Activated naive CD4-positive, alpha-beta T cell treated with anti-CD3 and anti-CD28 coated beads, Interleukin-2, amount 50 U/mL, for 24 hours (primary cell): ENCODE results near the gene FRMD4A.

ENCODE experiments used
- H3K27ac Mint-ChIP-seq: one replicate; pipeline ENCODE4 v1.8.0; 2021; ENCODE audit warnings: mild to moderate bottlenecking, mixed read lengths
- H3K27me3 Mint-ChIP-seq: one replicate; pipeline ENCODE4 v1.8.0; 2021; ENCODE audit warnings: mixed read lengths
- H3K36me3 Mint-ChIP-seq: one replicate; pipeline ENCODE4 v1.8.0; 2021; ENCODE audit warnings: mixed read lengths
- H3K4me1 Mint-ChIP-seq: one replicate; pipeline ENCODE4 v1.8.0; 2021; ENCODE audit warnings: mixed read lengths
- H3K4me3 Mint-ChIP-seq: one replicate; pipeline ENCODE4 v1.8.0; 2021; ENCODE audit warnings: mild to moderate bottlenecking, mixed read lengths
- H3K9me3 Mint-ChIP-seq: one replicate; pipeline ENCODE4 v1.8.0; 2021; ENCODE audit warnings: mixed read lengths

The FRMD4A gene

DNA sequence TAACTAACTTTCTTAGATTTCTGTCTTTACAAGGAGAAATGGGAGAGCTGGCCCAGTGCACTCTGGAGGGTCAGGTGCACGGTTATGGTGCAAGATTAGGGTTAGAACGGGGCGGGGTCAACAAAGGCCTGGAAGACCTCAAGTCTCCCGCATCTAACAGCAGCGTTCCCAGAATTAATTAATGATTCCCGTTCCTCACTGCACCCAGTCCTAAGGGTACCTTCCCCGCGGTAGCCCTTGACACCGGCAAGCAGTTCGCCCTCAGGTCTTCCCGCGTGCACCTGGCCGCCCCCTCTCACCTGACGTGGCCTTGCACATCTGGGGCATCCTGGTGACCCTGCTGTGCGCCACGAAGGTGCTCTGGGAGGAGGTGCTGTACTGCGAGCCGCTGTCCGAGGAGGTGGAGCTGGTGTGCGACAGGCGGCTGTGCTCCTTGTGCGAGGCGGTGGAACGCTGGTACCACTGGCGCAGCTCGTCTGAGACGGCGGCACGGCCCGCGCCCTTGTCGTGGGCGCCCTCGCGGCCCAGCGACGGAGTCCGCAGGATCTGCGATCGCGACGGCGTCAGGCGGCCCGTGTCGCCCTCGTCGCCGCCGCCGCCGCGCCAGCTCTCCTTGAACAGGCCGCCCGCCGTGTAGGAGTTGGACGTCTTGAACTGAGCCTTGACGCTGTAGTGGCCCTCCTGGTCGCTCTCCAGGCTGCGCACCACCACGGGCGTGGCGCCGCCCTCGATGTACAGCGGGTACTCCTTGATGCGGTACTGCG is 674.2 kb downstream of the FRMD4A start:
- no peak overlapping the region for H3K27ac Mint-ChIP-seq
- no peak overlapping the region for H3K4me3 Mint-ChIP-seq
- H3K27me3 Mint-ChIP-seq: no peaks in the 10 kb centered on the region
- peaks cover 8% of the 10 kb centered on the region for H3K4me1 Mint-ChIP-seq
- no peaks in the 10 kb centered on the region for H3K9me3 Mint-ChIP-seq
- H3K36me3 Mint-ChIP-seq: no peaks in the 10 kb centered on the region

GRCh38 chr10:13654846-13655245 is 675.9 kb downstream of the FRMD4A start:
- Mint-ChIP-seq H3K27me3 (no peaks in the 10 kb centered on the region), H3K27ac (no peak overlapping the region), H3K4me3 (no peak overlapping the region), H3K9me3 (no peaks in the 10 kb centered on the region), H3K36me3 (no peaks in the 10 kb centered on the region), H3K4me1 (peaks cover 3% of the 10 kb centered on the region)

GRCh38 chr10:13654118-13654830 is 676.5 kb downstream of the FRMD4A start:
- Mint-ChIP-seq H3K27me3 (no peaks in the 10 kb centered on the region), H3K9me3 (no peaks in the 10 kb centered on the region), H3K4me1 (no peaks in the 10 kb centered on the region), H3K36me3 (no peaks in the 10 kb centered on the region), H3K27ac (peak overlapping the region; percentile 24), H3K4me3 (no peak overlapping the region)

GRCh38 chr10:13652860-13653259 is 677.9 kb downstream of the FRMD4A start:
- H3K4me1 Mint-ChIP-seq: peaks cover 10% of the 10 kb centered on the region
- H3K27me3 Mint-ChIP-seq: no peaks in the 10 kb centered on the region
- no peaks in the 10 kb centered on the region for H3K9me3 Mint-ChIP-seq
- H3K36me3 Mint-ChIP-seq: no peaks in the 10 kb centered on the region
- no peak overlapping the region for H3K27ac Mint-ChIP-seq
- H3K4me3 Mint-ChIP-seq: no peak overlapping the region

GRCh38 chr10:13651969-13652720 is 678.6 kb downstream of the FRMD4A start:
- H3K27ac Mint-ChIP-seq: no peak overlapping the region
- H3K4me3 Mint-ChIP-seq: no peak overlapping the region
- no peaks in the 10 kb centered on the region for H3K36me3 Mint-ChIP-seq
- H3K4me1 Mint-ChIP-seq: peaks cover 14% of the 10 kb centered on the region
- H3K27me3 Mint-ChIP-seq: no peaks in the 10 kb centered on the region
- no peaks in the 10 kb centered on the region for H3K9me3 Mint-ChIP-seq

DNA sequence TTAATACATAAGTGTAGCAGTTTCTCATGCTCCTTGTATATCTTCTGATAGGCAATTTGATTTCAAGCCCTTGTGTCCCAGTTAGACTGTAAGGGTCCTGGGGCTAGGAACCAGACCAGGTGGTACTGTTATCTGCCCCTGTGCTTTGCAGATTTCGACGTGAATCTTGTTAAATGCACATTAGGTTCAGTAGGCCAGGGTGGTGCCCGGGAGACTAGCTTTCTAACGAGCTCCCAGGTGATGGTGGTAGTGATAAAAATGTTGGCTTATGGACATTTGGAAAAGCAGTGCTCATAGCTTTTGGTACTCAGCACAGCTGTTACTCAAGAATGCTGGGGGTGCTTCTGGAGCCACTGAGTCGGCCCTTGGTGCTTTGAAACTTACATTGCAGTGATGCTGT is 679.8 kb downstream of the FRMD4A start:
- H3K4me1 Mint-ChIP-seq: peaks cover 14% of the 10 kb centered on the region
- no peak overlapping the region for H3K4me3 Mint-ChIP-seq
- no peaks in the 10 kb centered on the region for H3K9me3 Mint-ChIP-seq
- peaks cover 2% of the 10 kb centered on the region for H3K36me3 Mint-ChIP-seq
- no peaks in the 10 kb centered on the region for H3K27me3 Mint-ChIP-seq
- no peak overlapping the region for H3K27ac Mint-ChIP-seq

GRCh38 chr10:13649844-13650520 is 680.7 kb downstream of the FRMD4A start:
- no peaks in the 10 kb centered on the region for H3K9me3 Mint-ChIP-seq
- peaks cover 14% of the 10 kb centered on the region for H3K4me1 Mint-ChIP-seq
- H3K27ac Mint-ChIP-seq: no peak overlapping the region
- no peak overlapping the region for H3K4me3 Mint-ChIP-seq
- no peaks in the 10 kb centered on the region for H3K27me3 Mint-ChIP-seq
- peaks cover 5% of the 10 kb centered on the region for H3K36me3 Mint-ChIP-seq

DNA sequence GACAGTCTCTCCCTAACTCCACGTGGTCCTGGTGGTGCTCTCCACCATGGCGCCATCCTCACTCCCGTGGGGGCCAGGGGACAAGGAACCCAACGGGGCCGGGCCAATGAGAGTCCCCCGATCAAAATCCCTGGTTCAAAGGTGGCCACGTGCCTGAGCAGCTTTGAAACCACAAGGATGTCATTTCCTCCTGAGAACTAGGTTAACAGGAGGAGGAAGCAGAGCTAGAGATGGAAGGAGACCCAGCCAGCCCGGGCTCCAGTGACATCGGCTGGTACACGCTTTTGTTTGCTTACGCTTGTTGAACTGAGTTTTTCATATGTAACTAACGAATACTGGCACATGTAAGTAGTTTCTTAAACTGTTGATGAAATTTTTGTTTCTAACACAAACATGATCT is 682.3 kb downstream of the FRMD4A start:
- no peak overlapping the region for H3K4me3 Mint-ChIP-seq
- no peak overlapping the region for H3K27ac Mint-ChIP-seq
- H3K27me3 Mint-ChIP-seq: no peaks in the 10 kb centered on the region
- H3K4me1 Mint-ChIP-seq: peaks cover 14% of the 10 kb centered on the region
- H3K36me3 Mint-ChIP-seq: peaks cover 5% of the 10 kb centered on the region
- H3K9me3 Mint-ChIP-seq: no peaks in the 10 kb centered on the region

DNA sequence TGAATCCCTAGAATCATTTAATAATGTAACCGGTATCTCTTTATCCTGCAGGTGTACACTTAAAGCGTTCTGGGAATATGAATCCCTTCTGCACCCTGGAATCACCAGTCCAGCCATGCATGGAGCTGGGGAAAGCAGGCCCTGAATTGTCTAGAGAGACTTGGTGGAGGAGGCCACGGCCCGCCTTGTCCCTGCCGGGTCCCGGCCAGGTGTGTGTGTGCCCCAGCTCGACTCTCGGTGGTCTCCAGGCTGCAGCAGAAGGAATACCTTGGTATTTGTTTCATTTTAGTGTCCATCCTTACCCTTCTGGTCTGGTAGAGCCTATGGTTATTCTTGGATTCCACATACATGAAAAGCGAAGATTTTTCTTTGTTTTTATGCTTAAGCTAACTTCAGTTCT is 685.9 kb downstream of the FRMD4A start:
- Mint-ChIP-seq H3K27me3 (no peaks in the 10 kb centered on the region), H3K9me3 (peaks cover 20% of the 10 kb centered on the region), H3K4me3 (no peak overlapping the region), H3K36me3 (peaks cover 35% of the 10 kb centered on the region), H3K4me1 (peaks cover 14% of the 10 kb centered on the region), H3K27ac (no peak overlapping the region)

- peaks cover 20% of the 10 kb centered on the region for H3K9me3 Mint-ChIP-seq
- H3K4me1 Mint-ChIP-seq: peaks cover 5% of the 10 kb centered on the region
- peaks cover 43% of the 10 kb centered on the region for H3K36me3 Mint-ChIP-seq
- H3K27me3 Mint-ChIP-seq: no peaks in the 10 kb centered on the region
- no peak overlapping the region for H3K27ac Mint-ChIP-seq
- no peak overlapping the region for H3K4me3 Mint-ChIP-seq
Measured at GRCh38 chr10:13643016-13643415, 687.7 kb downstream of the FRMD4A start.

DNA sequence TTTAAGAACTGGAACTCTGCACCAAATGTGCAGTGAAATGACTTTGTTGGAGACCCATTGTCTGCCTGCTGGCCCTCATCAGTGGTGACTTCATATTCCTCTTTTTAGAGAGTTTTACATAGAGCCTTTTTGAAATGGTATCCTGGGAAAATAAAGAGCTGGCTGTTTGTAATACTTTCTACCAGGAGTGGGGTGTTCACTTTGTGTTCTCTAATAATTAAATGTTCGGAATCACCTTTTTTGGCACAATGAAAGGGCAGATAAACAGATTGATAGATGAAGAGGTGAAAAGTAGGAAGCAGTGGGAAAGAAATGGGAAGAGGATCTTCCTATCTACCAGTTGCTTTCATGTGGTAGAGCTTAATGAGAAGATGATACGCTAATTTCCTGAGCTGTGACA is 688.4 kb downstream of the FRMD4A start:
- peaks cover 20% of the 10 kb centered on the region for H3K9me3 Mint-ChIP-seq
- no peak overlapping the region for H3K27ac Mint-ChIP-seq
- H3K4me3 Mint-ChIP-seq: no peak overlapping the region
- H3K27me3 Mint-ChIP-seq: no peaks in the 10 kb centered on the region
- H3K36me3 Mint-ChIP-seq: peaks cover 49% of the 10 kb centered on the region
- no peaks in the 10 kb centered on the region for H3K4me1 Mint-ChIP-seq

DNA sequence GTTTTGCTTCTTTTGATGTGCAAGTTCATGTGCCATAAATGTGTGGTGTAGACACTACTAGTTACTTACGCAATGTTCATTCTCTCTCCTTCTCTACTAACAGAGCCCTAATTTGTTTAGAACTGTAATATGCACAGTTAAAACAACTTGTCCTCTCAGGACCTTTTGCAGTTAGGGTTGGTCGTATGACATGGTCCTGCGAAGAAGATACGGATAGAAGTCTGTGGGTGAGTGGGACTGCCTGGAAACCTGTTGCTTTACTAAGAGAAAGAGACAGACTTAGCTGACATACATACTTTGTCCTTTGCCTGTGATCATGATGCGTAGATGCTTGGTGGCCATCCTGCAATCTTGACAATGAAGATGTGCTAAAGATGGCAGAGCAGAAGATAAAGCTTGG is 692.8 kb downstream of the FRMD4A start:
- Mint-ChIP-seq H3K27me3 (no peaks in the 10 kb centered on the region), H3K4me1 (no peaks in the 10 kb centered on the region), H3K4me3 (no peak overlapping the region), H3K9me3 (peaks cover 20% of the 10 kb centered on the region), H3K27ac (no peak overlapping the region), H3K36me3 (peaks cover 52% of the 10 kb centered on the region)

GRCh38 chr10:13637303-13637856 is 693.3 kb downstream of the FRMD4A start:
- H3K4me3 Mint-ChIP-seq: no peak overlapping the region
- peaks cover 18% of the 10 kb centered on the region for H3K9me3 Mint-ChIP-seq
- peaks cover 51% of the 10 kb centered on the region for H3K36me3 Mint-ChIP-seq
- H3K27me3 Mint-ChIP-seq: no peaks in the 10 kb centered on the region
- no peaks in the 10 kb centered on the region for H3K4me1 Mint-ChIP-seq
- H3K27ac Mint-ChIP-seq: no peak overlapping the region

DNA sequence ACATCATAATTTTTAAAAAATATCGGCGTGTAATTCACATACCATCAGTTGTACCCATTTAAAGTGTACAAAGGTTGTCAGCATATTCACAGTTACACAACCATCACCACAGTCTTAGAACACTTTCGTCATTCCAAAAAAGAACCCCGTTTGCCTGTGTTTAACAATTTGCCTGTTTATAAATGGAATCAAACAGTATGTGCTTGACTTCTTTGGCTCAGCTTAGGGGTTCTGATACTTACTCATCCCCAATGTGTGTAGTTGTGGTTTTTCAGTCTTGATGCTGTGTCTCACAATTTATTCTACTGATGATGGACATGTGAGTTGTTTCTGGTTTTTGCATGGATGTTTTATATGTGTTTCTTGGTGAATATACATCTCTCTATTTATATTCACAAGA is 693.9 kb downstream of the FRMD4A start:
- Mint-ChIP-seq H3K27ac (no peak overlapping the region), H3K9me3 (peaks cover 14% of the 10 kb centered on the region), H3K4me1 (no peaks in the 10 kb centered on the region), H3K4me3 (no peak overlapping the region), H3K27me3 (no peaks in the 10 kb centered on the region), H3K36me3 (peaks cover 46% of the 10 kb centered on the region)

DNA sequence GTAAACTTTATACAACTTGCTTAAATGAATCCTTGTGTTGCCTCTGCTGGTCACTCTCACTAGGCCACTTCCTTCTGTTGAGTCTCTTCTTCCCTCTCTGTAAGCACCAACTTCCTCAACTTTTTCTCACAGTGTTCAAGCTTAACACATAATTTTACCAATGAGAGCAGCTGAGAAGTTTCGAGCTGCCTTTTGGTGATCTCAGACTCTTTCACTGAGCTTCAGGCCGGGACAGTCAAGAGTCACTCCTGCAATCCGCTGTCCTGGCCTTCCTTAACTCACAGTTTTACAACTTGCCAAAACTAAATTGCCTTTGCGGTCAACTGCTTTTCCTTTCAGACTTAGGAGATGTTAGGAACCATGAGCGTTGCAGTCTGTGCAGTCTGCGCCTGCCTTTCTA is 696.5 kb downstream of the FRMD4A start:
- H3K4me1 Mint-ChIP-seq: no peaks in the 10 kb centered on the region
- no peak overlapping the region for H3K4me3 Mint-ChIP-seq
- no peaks in the 10 kb centered on the region for H3K27me3 Mint-ChIP-seq
- peaks cover 41% of the 10 kb centered on the region for H3K36me3 Mint-ChIP-seq
- no peak overlapping the region for H3K27ac Mint-ChIP-seq
- no peaks in the 10 kb centered on the region for H3K9me3 Mint-ChIP-seq
